Ecto neural progenitor cell (in vitro differentiated cells): ENCODE measurements around the gene MAD1L1.

ENCODE experiments used
- DNase-seq: peaks from one replicate; pipeline ENCODE4 v3.0.0-alpha.2; 2018; ENCODE audit warnings: low spot score

Gene MAD1L1

DNA sequence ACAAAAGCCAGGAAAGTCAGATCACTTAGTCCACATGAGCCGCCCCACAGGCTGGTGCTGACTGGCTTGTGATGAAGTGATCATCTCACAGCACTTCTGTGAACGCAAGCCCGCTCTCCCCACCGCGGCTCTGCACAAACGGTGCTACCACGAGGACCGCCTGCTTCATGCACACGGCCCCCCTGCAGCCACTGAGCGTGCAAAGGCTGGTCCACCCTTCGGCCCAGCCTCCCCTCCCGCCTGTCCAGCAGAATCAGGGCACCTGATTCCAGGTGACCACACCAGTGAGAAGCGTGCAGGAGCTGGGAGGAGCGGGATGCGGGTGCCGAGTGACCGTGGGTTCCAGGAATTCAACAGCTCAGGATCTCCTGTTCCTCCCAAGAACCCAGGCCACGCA is 32.2 kb downstream of the MAD1L1 start:
- no peak for DNase-seq

DNA sequence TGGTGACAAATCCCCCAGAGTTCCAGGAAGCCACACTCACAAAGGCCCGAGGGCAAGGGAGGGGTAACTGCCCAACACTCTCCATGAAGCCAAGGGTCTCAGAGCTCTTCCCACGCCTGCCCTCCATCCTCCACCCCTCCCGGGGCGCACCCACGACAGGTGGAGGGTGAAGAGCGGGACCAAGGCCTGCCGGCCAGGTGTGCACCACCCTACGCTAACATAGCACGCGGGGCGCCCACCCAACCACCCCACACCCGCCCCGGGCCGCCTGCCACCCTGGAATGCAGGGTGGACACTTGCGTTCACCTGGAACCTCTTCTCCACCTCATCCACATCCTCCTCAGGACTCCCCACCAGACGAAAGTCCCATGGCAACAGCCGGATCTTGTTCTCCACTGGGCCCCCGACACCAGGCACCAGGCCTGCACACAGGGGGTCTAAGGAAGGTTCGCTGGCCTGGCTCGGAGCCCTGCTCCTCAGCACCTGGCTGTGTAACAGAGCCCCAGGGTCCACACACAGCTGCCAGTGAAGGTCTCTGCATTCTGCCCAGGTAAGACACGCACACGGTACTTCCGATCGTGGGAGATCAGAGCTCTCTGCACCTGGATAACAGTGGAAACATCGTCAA is 32.7 kb downstream of the MAD1L1 start:
- DNase-seq = peak; percentile 39

DNA sequence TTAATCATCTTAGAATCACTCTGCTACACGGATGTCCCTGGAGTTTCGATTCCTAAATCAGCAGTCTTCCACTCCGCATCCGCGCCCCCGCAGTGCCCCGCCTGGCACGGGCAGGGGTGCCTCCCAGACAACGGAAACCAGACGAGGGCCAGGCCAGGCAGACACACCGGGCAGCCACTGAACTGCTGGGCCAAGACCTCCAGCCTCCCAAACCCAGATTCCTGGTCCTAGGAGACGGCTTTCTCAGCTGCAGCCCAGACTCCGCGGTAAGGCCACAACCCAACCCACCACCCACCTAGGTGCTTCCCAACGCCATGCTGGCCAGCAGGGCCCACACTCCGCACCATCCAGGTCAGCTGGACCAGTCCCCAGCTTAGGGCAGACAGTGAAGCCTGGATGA is 33.2 kb downstream of the MAD1L1 start:
- no peak for DNase-seq

DNA sequence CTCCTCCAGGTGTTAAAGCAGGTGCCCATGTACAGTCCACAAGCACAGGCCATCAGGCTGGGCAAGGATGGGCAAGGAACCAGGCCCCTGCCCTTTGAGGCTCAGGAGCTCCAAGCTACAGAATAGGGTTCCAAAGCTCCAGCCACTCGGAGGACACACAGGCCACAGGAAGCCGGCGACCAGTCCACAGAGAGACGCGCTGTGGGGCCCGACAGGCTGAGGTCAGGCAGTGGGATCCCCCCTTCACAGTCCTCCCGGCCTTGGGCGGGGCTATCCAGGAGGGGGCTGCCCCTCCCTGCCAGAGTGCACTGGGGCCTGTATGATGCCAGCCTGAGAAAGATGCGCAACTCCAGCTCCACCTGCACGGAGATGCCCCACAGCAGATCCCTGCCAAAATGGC is 34.0 kb downstream of the MAD1L1 start:
- peak; percentile 37 for DNase-seq

DNA sequence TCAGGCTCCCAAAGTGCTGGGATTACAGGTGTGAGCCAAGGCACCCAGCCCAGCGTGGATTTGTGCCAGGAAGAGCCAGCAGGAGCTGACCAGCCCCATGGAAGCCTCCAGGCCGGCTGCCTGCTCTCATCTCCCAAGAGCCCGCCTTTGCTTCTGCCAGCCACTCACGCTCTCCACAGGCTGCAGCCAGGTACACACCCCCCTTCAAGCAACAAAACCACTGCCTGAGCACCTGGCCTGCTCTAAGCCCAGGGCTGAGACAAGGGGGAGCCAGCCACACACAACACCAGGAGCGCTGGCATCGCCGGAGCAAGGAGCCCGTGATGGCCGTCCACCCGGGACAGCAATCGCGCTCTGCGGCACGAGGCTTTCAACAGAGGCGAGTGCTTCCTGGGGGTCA is 34.5 kb downstream of the MAD1L1 start:
- peak; percentile 37 for DNase-seq

GRCh38 chr7:2197436-2198155 is 35.1 kb downstream of the MAD1L1 start:
- DNase-seq = peak; percentile 45

DNA sequence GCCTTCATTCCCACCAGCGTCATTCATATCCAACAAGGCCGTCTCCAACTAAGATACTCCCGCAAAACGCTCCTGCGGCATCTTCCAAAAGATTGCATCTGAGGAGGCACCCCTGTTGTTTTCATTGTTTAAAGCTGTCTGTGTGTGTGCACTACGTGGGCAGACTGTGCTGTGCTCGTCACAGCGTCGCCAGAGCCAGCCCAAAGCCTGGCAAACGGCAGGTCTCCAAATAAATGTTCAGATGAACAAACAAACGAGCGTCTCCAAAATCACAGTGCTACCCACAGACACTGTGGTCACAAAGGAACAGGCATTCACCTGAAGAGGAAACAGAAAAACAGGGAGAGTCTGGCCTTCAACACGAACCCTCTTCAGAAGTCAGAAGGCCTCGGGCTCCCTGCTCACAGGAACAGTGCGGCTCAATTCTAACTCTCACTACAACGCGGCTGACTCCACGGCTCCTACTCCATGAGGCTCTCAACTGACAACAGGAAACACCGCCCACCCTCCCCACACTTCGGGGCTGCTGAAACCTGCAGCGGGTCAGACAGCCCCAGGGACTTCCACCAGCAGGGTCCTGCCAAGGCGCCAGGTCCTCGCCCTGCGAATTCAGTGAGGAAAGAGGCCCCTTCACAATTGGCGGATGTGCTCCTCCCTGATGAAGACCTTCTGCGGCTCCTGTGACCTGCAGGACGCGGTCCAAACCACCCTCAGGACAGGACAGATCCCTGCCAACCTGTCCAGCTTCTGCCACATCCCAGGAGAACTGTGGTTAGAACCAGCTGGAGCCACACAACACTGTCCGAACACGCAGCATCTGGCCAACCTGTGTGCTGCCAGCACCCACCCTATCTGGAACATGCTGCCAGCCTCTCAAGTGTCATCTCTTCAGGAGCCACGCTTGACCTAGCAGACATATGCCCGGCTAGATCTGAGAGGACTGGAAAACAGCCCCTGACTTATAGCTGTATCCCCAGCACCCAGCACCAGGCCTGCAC is 36.1 kb downstream of the MAD1L1 start:
- DNase-seq = no peak

DNA sequence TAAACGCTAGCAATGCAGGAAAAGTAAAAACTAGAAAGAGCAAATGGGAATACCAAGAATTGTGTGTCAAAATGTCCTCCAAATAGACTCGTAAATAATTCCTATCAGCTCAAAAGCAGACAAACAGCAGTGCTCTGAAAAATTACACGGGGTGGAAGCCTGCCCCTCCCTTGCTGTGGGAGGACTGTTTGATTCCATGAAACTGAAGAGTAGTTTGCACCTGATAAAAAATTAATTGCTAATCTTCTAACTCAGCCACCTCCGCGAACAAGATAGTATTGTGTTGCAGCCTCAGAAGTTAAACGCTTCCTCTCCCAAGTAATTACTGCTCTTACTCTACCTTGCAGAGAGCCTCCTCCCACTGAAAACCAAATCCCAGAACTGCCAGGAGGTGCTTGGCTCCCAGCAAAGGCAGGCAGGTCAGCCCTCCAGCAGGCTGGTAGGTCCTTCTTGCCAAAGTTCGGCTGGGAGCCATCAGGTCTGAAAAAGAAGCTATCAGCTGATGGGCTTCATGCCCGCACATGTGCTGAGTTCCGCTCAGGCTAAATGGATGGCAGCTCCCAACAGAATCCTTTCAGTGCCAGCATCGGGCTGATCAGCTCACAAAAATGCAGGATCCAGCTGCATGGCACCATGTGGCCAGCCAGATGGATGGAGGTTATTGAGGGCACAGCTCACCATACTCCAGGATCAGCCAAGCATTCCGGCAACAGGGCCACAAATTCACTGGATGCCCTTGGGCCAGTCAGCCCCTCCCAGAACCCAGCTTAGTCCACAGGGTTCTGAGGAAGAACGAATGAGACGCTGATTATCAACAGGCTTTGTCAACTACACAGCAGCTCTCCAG is 37.1 kb downstream of the MAD1L1 start:
- DNase-seq = no peak

- no peak for DNase-seq
Measured at GRCh38 chr7:2193575-2194305, 39.0 kb downstream of the MAD1L1 start.

- peak; percentile 45 for DNase-seq
Measured at GRCh38 chr7:2192831-2193534, 39.8 kb downstream of the MAD1L1 start.

DNA sequence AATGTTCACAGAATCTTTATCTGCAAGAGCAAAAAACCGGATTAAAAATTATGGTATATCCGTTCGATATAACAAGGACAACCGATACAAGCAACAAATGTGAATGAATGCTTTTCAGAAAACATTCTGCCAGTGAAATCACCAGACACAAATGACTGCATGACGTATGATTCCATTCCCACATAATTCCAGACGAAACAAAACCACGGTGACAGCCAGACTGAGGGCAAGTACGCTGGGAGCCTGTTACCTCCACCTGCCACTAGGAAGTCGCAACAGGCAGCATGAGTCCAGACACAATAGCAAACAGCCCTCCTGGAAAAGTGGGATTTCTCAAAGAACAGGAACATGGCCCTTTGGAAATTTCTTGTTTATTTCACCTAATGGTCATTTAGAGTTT is 41.7 kb downstream of the MAD1L1 start:
- DNase-seq = no peak

GRCh38 chr7:2190531-2190930 is 42.2 kb downstream of the MAD1L1 start:
- DNase-seq = no peak

GRCh38 chr7:2186166-2186565 is 46.6 kb downstream of the MAD1L1 start:
- no peak for DNase-seq

- DNase-seq = no peak
Measured at GRCh38 chr7:2185715-2186114, 47.0 kb downstream of the MAD1L1 start.

- DNase-seq = no peak
Measured at GRCh38 chr7:2182461-2182860, 50.3 kb downstream of the MAD1L1 start.

GRCh38 chr7:2181077-2181854 is 51.5 kb downstream of the MAD1L1 start:
- no peak for DNase-seq

DNA sequence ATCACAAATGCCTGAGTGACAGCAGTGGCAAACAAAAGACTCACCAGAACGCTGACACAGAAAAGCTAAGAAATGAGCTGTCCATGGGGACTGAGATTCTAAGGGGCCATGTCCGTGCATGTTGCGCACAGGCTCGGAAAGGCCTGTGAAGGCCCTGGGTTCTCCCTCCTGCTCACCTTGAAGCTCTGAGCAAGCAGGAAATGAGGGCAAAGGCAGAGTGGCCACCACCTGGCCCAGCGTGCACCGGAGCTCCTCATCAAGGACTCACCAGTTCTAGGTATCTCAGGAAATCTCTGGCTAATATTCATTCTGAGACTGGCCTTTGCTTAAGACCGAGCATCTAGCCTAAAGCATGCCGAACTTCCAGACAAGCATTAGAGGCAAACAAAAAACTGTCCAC is 52.7 kb downstream of the MAD1L1 start:
- no peak for DNase-seq

DNA sequence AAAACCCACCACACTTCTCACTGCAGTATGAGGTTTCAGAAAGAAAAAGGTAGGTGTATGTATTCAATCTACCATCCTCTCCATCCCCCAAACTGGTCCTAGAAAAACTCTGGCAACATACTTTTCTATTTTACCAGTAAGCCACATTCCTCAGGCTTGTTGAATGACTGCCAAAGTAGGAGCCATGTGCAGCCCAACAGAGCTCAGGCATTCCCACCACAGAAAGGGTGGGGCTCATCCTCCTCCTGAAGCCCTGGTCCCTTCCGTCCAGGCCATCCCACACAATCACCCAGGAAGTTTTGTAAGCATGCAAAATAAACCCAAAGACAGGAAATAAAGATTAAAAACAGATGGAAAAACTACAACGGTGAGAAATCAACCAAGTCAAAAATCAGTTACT is 57.2 kb downstream of the MAD1L1 start:
- no peak for DNase-seq

- no peak for DNase-seq
Measured at GRCh38 chr7:2175091-2175490, 57.7 kb downstream of the MAD1L1 start.
